HEK293T (cell line): ENCODE measurements around the gene MFSD6.
"Not testable (repeated sequence)": the region's sequence is repeated elsewhere in the genome, so short reads cannot be mapped to it uniquely, and the experiment has no call there.

Experiments
- CTCF ChIA-PET: fragments of 350-600 bp; formaldehyde crosslinking; extraction: SDS; loops from one replicate; lab custom pipeline; 2021; ENCODE audit warnings: antibody characterized with exemption, inconsistent platforms; lab: Yijun Ruan, JAX
- POLR2A ChIA-PET: fragments of 350-600 bp; formaldehyde crosslinking; extraction: SDS; loops from one replicate; lab custom pipeline; 2020; ENCODE audit warnings: antibody characterized with exemption, inconsistent platforms; lab: Yijun Ruan, JAX
- DNase-seq: peaks from one replicate; pipeline ENCODE4 v3.0.0; 2012; ENCODE audit warnings: mixed read lengths; ENCODE audit errors: extremely low spot score
- ARNT ChIP-seq: fragments of 450-650 bp; IDR thresholded peaks from 2 replicates; pipeline ENCODE4 v1.6.1; 2017; ENCODE audit warnings: mild to moderate bottlenecking
- BHLHE40 ChIP-seq: fragments of 450-650 bp; IDR thresholded peaks from 2 replicates; pipeline ENCODE4 v1.6.1; 2016; ENCODE audit warnings: mild to moderate bottlenecking, moderate library complexity, borderline replicate concordance
- CTBP1 ChIP-seq: fragments of 450-650 bp; IDR thresholded peaks from 2 replicates; pipeline ENCODE4 v1.6.1; 2016; ENCODE audit warnings: borderline replicate concordance
- ELF4 ChIP-seq: fragments of 450-650 bp; IDR thresholded peaks from 2 replicates; pipeline ENCODE4 v1.6.1; 2017; ENCODE audit warnings: antibody characterized with exemption
- FOXA1 ChIP-seq: fragments of 450-650 bp; IDR thresholded peaks from 2 replicates; pipeline ENCODE4 v1.6.1; 2016; ENCODE audit warnings: mild to moderate bottlenecking
- FOXK2 ChIP-seq: fragments of 450-650 bp; IDR thresholded peaks from 2 replicates; pipeline ENCODE4 v1.6.1; 2016; ENCODE audit warnings: mild to moderate bottlenecking
- FOXM1 ChIP-seq: fragments of 450-650 bp; IDR thresholded peaks from 2 replicates; pipeline ENCODE4 v1.6.1; 2017; ENCODE audit warnings: mild to moderate bottlenecking, borderline replicate concordance
- HDGF ChIP-seq: fragments of 450-650 bp; IDR thresholded peaks from 2 replicates; pipeline ENCODE4 v1.6.1; 2017; ENCODE audit warnings: antibody characterized with exemption, borderline replicate concordance
- L3MBTL2 ChIP-seq: fragments of 450-650 bp; conservative IDR thresholded peaks from 2 replicates; pipeline ENCODE4 v1.6.1; 2016; ENCODE audit warnings: mild to moderate bottlenecking
- LEF1 ChIP-seq: fragments of 450-650 bp; IDR thresholded peaks from 2 replicates; pipeline ENCODE4 v1.6.1; 2017; ENCODE audit warnings: mild to moderate bottlenecking, borderline replicate concordance
- NFRKB ChIP-seq: fragments of 450-650 bp; IDR thresholded peaks from 2 replicates; pipeline ENCODE4 v1.6.1; 2016; ENCODE audit warnings: mild to moderate bottlenecking, moderate library complexity
- PKNOX1 ChIP-seq: fragments of 450-650 bp; IDR thresholded peaks from 2 replicates; pipeline ENCODE4 v1.6.1; 2016
- SP1 ChIP-seq: fragments of 450-650 bp; IDR thresholded peaks from 2 replicates; pipeline ENCODE4 v1.6.1; 2017
- SUZ12 ChIP-seq: fragments of 450-650 bp; IDR thresholded peaks from 2 replicates; pipeline ENCODE4 v1.6.1; 2016; ENCODE audit warnings: mild to moderate bottlenecking
- TARDBP ChIP-seq: fragments of 450-650 bp; IDR thresholded peaks from 2 replicates; pipeline ENCODE4 v1.6.1; 2016
- ZNF384 ChIP-seq: fragments of 450-650 bp; IDR thresholded peaks from 2 replicates; pipeline ENCODE4 v1.6.1; 2016

The MFSD6 gene

GRCh38 chr2:190505696-190506095 lies 97.5 kb downstream of the MFSD6 start:
- ChIA-PET CTCF (no interaction called here), POLR2A (no interaction called here)
- DNase-seq: no peak
- TF ChIP-seq HDGF (no peak), LEF1 (no peak), ARNT (no peak), FOXA1 (no peak), TARDBP (no peak), CTBP1 (no peak), ELF4 (no peak), ZNF384 (no peak), PKNOX1 (no peak), SUZ12 (no peak), BHLHE40 (no peak), FOXK2 (no peak), SP1 (no peak), L3MBTL2 (no peak), FOXM1 (no peak), NFRKB (no peak)

- CTCF ChIA-PET: no interaction called here
Observed at GRCh38 chr2:190506666-190507065, 98.5 kb downstream of the MFSD6 start.

GRCh38 chr2:190507135-190507534 lies 99.0 kb downstream of the MFSD6 start:
- POLR2A ChIA-PET: no interaction called here
- no peak for DNase-seq
- CTCF ChIA-PET: no interaction called here

More at GRCh38 chr2:190506666-190507065, 98.5 kb downstream of the MFSD6 start:
- DNase-seq: no peak
- POLR2A ChIA-PET: no interaction called here
- TF ChIP-seq NFRKB: no peak
- TF ChIP-seq ZNF384: no peak
- TF ChIP-seq HDGF: no peak
- TF ChIP-seq LEF1: no peak
- no peak for TF ChIP-seq FOXM1
- TF ChIP-seq ELF4: no peak
- no peak for TF ChIP-seq PKNOX1
- no peak for TF ChIP-seq ARNT

GRCh38 chr2:190509895-190510294 lies 101.7 kb downstream of the MFSD6 start:
- not testable (repeated sequence) for DNase-seq
- POLR2A ChIA-PET: interaction anchor here (0.7 kb wide), 1 partner anchor 256 kb away, joined by 3 read pairs; no protein-coding TSS in a partner anchor
- CTCF ChIA-PET: interaction anchor here (0.7 kb wide), 1 partner anchor 171 kb away, joined by 4 read pairs; no protein-coding TSS in a partner anchor

More at GRCh38 chr2:190507135-190507534, 99.0 kb downstream of the MFSD6 start:
- no peak for TF ChIP-seq TARDBP
- no peak for TF ChIP-seq CTBP1
- no peak for TF ChIP-seq BHLHE40
- TF ChIP-seq ARNT: no peak
- TF ChIP-seq SUZ12: no peak
- TF ChIP-seq LEF1: no peak
- no peak for TF ChIP-seq ZNF384
- no peak for TF ChIP-seq HDGF
- TF ChIP-seq FOXM1: no peak
- TF ChIP-seq FOXK2: no peak
- no peak for TF ChIP-seq L3MBTL2
- TF ChIP-seq PKNOX1: no peak
- TF ChIP-seq NFRKB: no peak
- no peak for TF ChIP-seq FOXA1

GRCh38 chr2:190511104-190511503 lies 102.9 kb downstream of the MFSD6 start:
- DNase-seq: peak; percentile 33
- CTCF ChIA-PET: no interaction called here
- TF ChIP-seq CTBP1 (no peak), SP1 (no peak), ARNT (no peak), PKNOX1 (no peak), TARDBP (no peak), ZNF384 (no peak), FOXK2 (no peak), NFRKB (no peak), FOXA1 (no peak), LEF1 (no peak)
- POLR2A ChIA-PET: no interaction called here

- ChIA-PET CTCF (no interaction called here), POLR2A (no interaction called here)
- no peak for TF ChIP-seq L3MBTL2
- no peak for TF ChIP-seq ARNT
- no peak for TF ChIP-seq ELF4
- no peak for TF ChIP-seq FOXA1
- TF ChIP-seq LEF1: no peak
- no peak for TF ChIP-seq FOXM1
- no peak for TF ChIP-seq ZNF384
- TF ChIP-seq CTBP1: no peak
- no peak for TF ChIP-seq TARDBP
- TF ChIP-seq SP1: no peak
- no peak for TF ChIP-seq BHLHE40
- no peak for TF ChIP-seq FOXK2
- no peak for TF ChIP-seq HDGF
- no peak for TF ChIP-seq NFRKB
- TF ChIP-seq PKNOX1: no peak
- no peak for DNase-seq
Observed at GRCh38 chr2:190512539-190513095, 104.5 kb downstream of the MFSD6 start.
